ENCODE data around the gene ARID1B.

ARID1B gene

DNA sequence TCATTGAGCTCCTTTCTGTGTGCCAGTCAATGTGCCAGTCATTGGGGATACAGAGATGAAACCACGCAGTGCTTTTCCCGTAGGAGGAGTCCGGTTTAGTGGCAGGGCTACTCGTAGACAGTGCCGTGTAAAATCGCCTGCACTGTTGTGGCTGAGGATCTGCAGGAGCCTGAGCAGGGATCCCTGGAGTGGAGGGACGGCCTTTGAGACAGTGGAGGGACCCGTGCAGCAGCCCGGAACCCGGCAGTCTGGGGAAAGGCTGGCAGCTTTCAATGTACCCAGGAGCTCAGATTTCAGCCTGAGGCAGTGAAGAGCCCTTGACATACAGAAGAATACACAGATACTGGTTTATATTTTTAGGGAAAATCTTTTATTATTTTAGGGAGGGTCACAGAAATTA is 203.3 kb downstream of the ARID1B start:
- Histone ChIP-seq H3K4me3 (ENCODE audit: low read depth, low read length) (no peak overlapping the region), H3K36me3 (ENCODE audit: control insufficient read depth in 2 of 2, insufficient read depth in 1 of 2, low read length in 2 of 2) (no peaks in the 10 kb centered on the region), H3K4me1 (ENCODE audit: control insufficient read depth, insufficient read depth, low read length) (peaks cover 30% of the 10 kb centered on the region), H3K27ac (ENCODE audit: extremely low read depth, low read depth, low read length) (peak overlapping the region; percentile 40; the same call in 1 of the 2 replicates), H3K9me3 (ENCODE audit: control insufficient read depth, insufficient read depth, low read depth, low read length) (no peaks in the 10 kb centered on the region)
- TF ChIP-seq ZNF600 (tag by site-specific recombination; IDR thresholded peaks at IDR 0.05), result peak; percentile 99
- peak; percentile 44; the same call in 1 of the 2 replicates for TF ChIP-seq MZF1 (tag by site-specific recombination; IDR thresholded peaks at IDR 0.05; ENCODE audit: borderline replicate concordance)
- peak; percentile 51; the same call in 1 of the 2 replicates for TF ChIP-seq ZNF335 (tag by site-specific recombination; conservative IDR thresholded peaks at IDR 0.05)
- TF ChIP-seq, protein P1, sequence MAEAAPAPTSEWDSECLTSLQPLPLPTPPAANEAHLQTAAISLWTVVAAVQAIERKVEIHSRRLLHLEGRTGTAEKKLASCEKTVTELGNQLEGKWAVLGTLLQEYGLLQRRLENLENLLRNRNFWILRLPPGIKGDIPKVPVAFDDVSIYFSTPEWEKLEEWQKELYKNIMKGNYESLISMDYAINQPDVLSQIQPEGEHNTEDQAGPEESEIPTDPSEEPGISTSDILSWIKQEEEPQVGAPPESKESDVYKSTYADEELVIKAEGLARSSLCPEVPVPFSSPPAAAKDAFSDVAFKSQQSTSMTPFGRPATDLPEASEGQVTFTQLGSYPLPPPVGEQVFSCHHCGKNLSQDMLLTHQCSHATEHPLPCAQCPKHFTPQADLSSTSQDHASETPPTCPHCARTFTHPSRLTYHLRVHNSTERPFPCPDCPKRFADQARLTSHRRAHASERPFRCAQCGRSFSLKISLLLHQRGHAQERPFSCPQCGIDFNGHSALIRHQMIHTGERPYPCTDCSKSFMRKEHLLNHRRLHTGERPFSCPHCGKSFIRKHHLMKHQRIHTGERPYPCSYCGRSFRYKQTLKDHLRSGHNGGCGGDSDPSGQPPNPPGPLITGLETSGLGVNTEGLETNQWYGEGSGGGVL (tag by site-specific recombination; IDR thresholded peaks at IDR 0.05), result peak; percentile 67
- peak; percentile 89; the same call in 1 of the 2 replicates for TF ChIP-seq ZBTB48 (tag by site-specific recombination; IDR thresholded peaks at IDR 0.05)
- TF ChIP-seq, protein P2, sequence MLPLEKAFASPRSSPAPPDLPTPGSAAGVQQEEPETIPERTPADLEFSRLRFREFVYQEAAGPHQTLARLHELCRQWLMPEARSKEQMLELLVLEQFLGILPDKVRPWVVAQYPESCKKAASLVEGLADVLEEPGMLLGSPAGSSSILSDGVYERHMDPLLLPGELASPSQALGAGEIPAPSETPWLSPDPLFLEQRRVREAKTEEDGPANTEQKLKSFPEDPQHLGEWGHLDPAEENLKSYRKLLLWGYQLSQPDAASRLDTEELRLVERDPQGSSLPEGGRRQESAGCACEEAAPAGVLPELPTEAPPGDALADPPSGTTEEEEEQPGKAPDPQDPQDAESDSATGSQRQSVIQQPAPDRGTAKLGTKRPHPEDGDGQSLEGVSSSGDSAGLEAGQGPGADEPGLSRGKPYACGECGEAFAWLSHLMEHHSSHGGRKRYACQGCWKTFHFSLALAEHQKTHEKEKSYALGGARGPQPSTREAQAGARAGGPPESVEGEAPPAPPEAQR (tag by site-specific recombination; IDR thresholded peaks at IDR 0.05), result no peak
- no peak for TF ChIP-seq ZNF629 (tag by site-specific recombination; IDR thresholded peaks at IDR 0.05)
- TF ChIP-seq ZBTB17 (tag by site-specific recombination; IDR thresholded peaks at IDR 0.05), result peak; percentile 90
- TF ChIP-seq ZBTB8A (tag by site-specific recombination; IDR thresholded peaks at IDR 0.05), result 0 out of 2 replicates have a peak, but pooled peaks have one; percentile 15
- TF ChIP-seq ZIC2 (tag by site-specific recombination; IDR thresholded peaks at IDR 0.05), result 0 out of 2 replicates have a peak, but pooled peaks have one; percentile 22
- TF ChIP-seq OSR2 (tag by site-specific recombination; IDR thresholded peaks at IDR 0.05), result peak; percentile 37; the same call in 1 of the 2 replicates
- no peak for TF ChIP-seq ZNF350 (tag by site-specific recombination; IDR thresholded peaks at IDR 0.05)
- TF ChIP-seq, protein P3, sequence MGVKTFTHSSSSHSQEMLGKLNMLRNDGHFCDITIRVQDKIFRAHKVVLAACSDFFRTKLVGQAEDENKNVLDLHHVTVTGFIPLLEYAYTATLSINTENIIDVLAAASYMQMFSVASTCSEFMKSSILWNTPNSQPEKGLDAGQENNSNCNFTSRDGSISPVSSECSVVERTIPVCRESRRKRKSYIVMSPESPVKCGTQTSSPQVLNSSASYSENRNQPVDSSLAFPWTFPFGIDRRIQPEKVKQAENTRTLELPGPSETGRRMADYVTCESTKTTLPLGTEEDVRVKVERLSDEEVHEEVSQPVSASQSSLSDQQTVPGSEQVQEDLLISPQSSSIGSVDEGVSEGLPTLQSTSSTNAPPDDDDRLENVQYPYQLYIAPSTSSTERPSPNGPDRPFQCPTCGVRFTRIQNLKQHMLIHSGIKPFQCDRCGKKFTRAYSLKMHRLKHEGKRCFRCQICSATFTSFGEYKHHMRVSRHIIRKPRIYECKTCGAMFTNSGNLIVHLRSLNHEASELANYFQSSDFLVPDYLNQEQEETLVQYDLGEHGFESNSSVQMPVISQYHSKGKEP (tag by site-specific recombination; IDR thresholded peaks at IDR 0.05), result no peak
- TF ChIP-seq ZSCAN30 (tag by site-specific recombination; IDR thresholded peaks at IDR 0.05), result peak; percentile 71
- TF ChIP-seq ZBTB1 (tag by site-specific recombination; IDR thresholded peaks at IDR 0.05), result no peak
- 0 out of 2 replicates have a peak, but pooled peaks have one; percentile 17 for TF ChIP-seq ZNF561 (tag by site-specific recombination; IDR thresholded peaks at IDR 0.05; ENCODE audit: borderline replicate concordance)
- TF ChIP-seq, protein P4, sequence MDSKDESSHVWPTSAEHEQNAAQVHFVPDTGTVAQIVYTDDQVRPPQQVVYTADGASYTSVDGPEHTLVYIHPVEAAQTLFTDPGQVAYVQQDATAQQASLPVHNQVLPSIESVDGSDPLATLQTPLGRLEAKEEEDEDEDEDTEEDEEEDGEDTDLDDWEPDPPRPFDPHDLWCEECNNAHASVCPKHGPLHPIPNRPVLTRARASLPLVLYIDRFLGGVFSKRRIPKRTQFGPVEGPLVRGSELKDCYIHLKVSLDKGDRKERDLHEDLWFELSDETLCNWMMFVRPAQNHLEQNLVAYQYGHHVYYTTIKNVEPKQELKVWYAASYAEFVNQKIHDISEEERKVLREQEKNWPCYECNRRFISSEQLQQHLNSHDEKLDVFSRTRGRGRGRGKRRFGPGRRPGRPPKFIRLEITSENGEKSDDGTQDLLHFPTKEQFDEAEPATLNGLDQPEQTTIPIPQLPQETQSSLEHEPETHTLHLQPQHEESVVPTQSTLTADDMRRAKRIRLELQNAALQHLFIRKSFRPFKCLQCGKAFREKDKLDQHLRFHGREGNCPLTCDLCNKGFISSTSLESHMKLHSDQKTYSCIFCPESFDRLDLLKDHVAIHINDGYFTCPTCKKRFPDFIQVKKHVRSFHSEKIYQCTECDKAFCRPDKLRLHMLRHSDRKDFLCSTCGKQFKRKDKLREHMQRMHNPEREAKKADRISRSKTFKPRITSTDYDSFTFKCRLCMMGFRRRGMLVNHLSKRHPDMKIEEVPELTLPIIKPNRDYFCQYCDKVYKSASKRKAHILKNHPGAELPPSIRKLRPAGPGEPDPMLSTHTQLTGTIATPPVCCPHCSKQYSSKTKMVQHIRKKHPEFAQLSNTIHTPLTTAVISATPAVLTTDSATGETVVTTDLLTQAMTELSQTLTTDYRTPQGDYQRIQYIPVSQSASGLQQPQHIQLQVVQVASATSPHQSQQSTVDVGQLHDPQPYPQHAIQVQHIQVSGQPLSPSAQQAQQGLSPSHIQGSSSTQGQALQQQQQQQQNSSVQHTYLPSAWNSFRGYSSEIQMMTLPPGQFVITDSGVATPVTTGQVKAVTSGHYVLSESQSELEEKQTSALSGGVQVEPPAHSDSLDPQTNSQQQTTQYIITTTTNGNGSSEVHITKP (tag by site-specific recombination; IDR thresholded peaks at IDR 0.05), result peak; percentile 30
- peak; percentile 79 for TF ChIP-seq ZBTB20 (tag by site-specific recombination; IDR thresholded peaks at IDR 0.05)
- CTCF ChIA-PET, result interaction anchor here (0.6 to 1.5 kb wide), 3 partner anchors 37 to 294 kb away, joined by 3 to 4 read pairs (median 4); no protein-coding TSS in a partner anchor
- POLR2A ChIA-PET, result interaction anchor here (0.7 to 1.9 kb wide), 4 partner anchors 9 to 180 kb away, joined by 3 to 5 read pairs (median 4); no protein-coding TSS in a partner anchor

Measured in HEK293 (cell line).